Measurements from ENCODE around the gene SLC30A3.

Gene SLC30A3

GRCh38 chr2:27208486-27209050 is 54.3 kb downstream of the SLC30A3 start:
- no peak for DNase-seq

GRCh38 chr2:27206346-27206745 is 56.5 kb downstream of the SLC30A3 start:
- DNase-seq = no peak

GRCh38 chr2:27205206-27205605 is 57.6 kb downstream of the SLC30A3 start:
- DNase-seq = no peak

- no peak for DNase-seq
Measured at GRCh38 chr2:27204566-27204965, 58.3 kb downstream of the SLC30A3 start.

GRCh38 chr2:27203741-27204140 is 59.1 kb downstream of the SLC30A3 start:
- no peak for DNase-seq

All from nucleus accumbens (tissue), 56 donors.